Skeletal muscle tissue (tissue), 4 donors: Measurements from ENCODE around the gene RRP1B. TPM values are rescaled to one million over a fixed set of nuclear protein-coding genes. Genes with fewer than 3 reads are reported as not detected.

ENCODE experiments used
- H3K27ac ChIP-seq: one replicate; pipeline ENCODE4 v1.7.0; 2013; ENCODE audit warnings: mild to moderate bottlenecking, low read depth, low read length, inconsistent platforms
- H3K27me3 ChIP-seq, 3 donors: one replicate each; pipeline ENCODE4 v1.7.0; 2013; ENCODE audit warnings: low read length in 3 of 3; ENCODE audit not compliant: control insufficient read depth in 3 of 3, insufficient read depth in 3 of 3
- H3K36me3 ChIP-seq, 3 donors: one replicate each; pipeline ENCODE4 v1.7.0; 2013; ENCODE audit warnings: low read length in 3 of 3; ENCODE audit not compliant: control insufficient read depth in 3 of 3, insufficient read depth in 3 of 3
- H3K4me1 ChIP-seq, 3 donors: one replicate each; pipeline ENCODE4 v1.7.0; 2013; ENCODE audit warnings: low read length in 3 of 3, mild to moderate bottlenecking in 3 of 3; ENCODE audit not compliant: control insufficient read depth in 3 of 3, insufficient read depth in 3 of 3
- H3K4me3 ChIP-seq, 3 donors: one replicate each; pipeline ENCODE4 v1.7.0; 2013; ENCODE audit warnings: low read length in 3 of 3
- H3K9ac ChIP-seq, 3 donors: one replicate each; pipeline ENCODE4 v1.7.0; 2013; ENCODE audit warnings: low read length in 3 of 3, mild to moderate bottlenecking in 3 of 3, moderate library complexity in 2 of 3, low read depth in 1 of 3
- H3K9me3 ChIP-seq, 3 donors: one replicate each; pipeline ENCODE4 v1.7.0; 2013; ENCODE audit warnings: low read length in 3 of 3; ENCODE audit not compliant: control insufficient read depth in 3 of 3
- total RNA-seq: library from RNA; depleted of rRNA; stranded (reverse); fragments of >200 nt; gene quantifications from one replicate; pipeline ENCODE4 v1.2.3, GENCODE V29; 2014
- donor health status: Osteomylitis.

RRP1B gene
- total RNA-seq, 1 donor from 2014 or later = 13.6 TPM

- Histone ChIP-seq H3K9ac (no peak overlapping the region), H3K4me1 (no peaks in the 10 kb centered on the region), H3K27me3 (no peaks in the 10 kb centered on the region), H3K9me3 (no peaks in the 10 kb centered on the region), H3K4me3 (no peak overlapping the region), H3K36me3 (no peaks in the 10 kb centered on the region), H3K27ac (no peak overlapping the region)
These were observed 19.6 kb upstream of the RRP1B start for GRCh38 chr21:43639470-43640353.

- Histone ChIP-seq H3K4me3 (no peak overlapping the region), H3K9me3 (no peaks in the 10 kb centered on the region), H3K27ac (no peak overlapping the region), H3K36me3 (no peaks in the 10 kb centered on the region), H3K4me1 (no peaks in the 10 kb centered on the region), H3K9ac (no peak overlapping the region), H3K27me3 (no peaks in the 10 kb centered on the region)
These were observed 19.0 kb upstream of the RRP1B start for GRCh38 chr21:43640400-43640799.

GRCh38 chr21:43643193-43643592, 16.2 kb upstream of the RRP1B start:
- Histone ChIP-seq H3K9me3 (no peaks in the 10 kb centered on the region), H3K27ac (no peak overlapping the region), H3K9ac (no peak overlapping the region), H3K36me3 (no peaks in the 10 kb centered on the region), H3K27me3 (no peaks in the 10 kb centered on the region), H3K4me3 (no peak overlapping the region), H3K4me1 (peaks cover 0 to 5% (median 4%) of the 10 kb centered on the region in 3 donors)

GRCh38 chr21:43644071-43644470, 15.3 kb upstream of the RRP1B start:
- Histone ChIP-seq H3K9me3 (no peaks in the 10 kb centered on the region), H3K4me1 (peaks cover 0 to 5% (median 4%) of the 10 kb centered on the region in 3 donors), H3K4me3 (no peak overlapping the region), H3K36me3 (no peaks in the 10 kb centered on the region), H3K9ac (no peak overlapping the region), H3K27ac (no peak overlapping the region), H3K27me3 (no peaks in the 10 kb centered on the region)

- H3K9ac ChIP-seq = no peak overlapping the region
- no peaks in the 10 kb centered on the region for H3K36me3 ChIP-seq
- H3K9me3 ChIP-seq = no peaks in the 10 kb centered on the region
- H3K4me1 ChIP-seq = peaks cover 0 to 5% (median 4%) of the 10 kb centered on the region in 3 donors
- H3K27ac ChIP-seq = no peak overlapping the region
- H3K4me3 ChIP-seq = no peak overlapping the region
- H3K27me3 ChIP-seq = no peaks in the 10 kb centered on the region
These were observed 14.8 kb upstream of the RRP1B start for GRCh38 chr21:43644609-43645008.

GRCh38 chr21:43645136-43645891, 14.0 kb upstream of the RRP1B start:
- peak overlapping the region; percentile 53 for H3K27ac ChIP-seq
- no peaks in the 10 kb centered on the region for H3K36me3 ChIP-seq
- H3K4me1 ChIP-seq = peaks cover 0 to 5% (median 4%) of the 10 kb centered on the region in 3 donors
- no peaks in the 10 kb centered on the region for H3K9me3 ChIP-seq
- peak overlapping the region in 1 of 3 donors; percentile 28 for H3K9ac ChIP-seq
- no peak overlapping the region for H3K4me3 ChIP-seq
- H3K27me3 ChIP-seq = no peaks in the 10 kb centered on the region

- H3K27ac ChIP-seq = peak overlapping the region; percentile 53
- no peaks in the 10 kb centered on the region for H3K36me3 ChIP-seq
- no peak overlapping the region for H3K4me3 ChIP-seq
- no peaks in the 10 kb centered on the region for H3K27me3 ChIP-seq
- H3K9ac ChIP-seq = peak overlapping the region in 1 of 3 donors; percentile 28
- peaks cover 0 to 5% (median 4%) of the 10 kb centered on the region in 3 donors for H3K4me1 ChIP-seq
- no peaks in the 10 kb centered on the region for H3K9me3 ChIP-seq
These were observed 13.4 kb upstream of the RRP1B start for GRCh38 chr21:43645976-43646375.

- H3K36me3 ChIP-seq = no peaks in the 10 kb centered on the region
- H3K27ac ChIP-seq = no peak overlapping the region
- no peak overlapping the region for H3K9ac ChIP-seq
- no peak overlapping the region for H3K4me3 ChIP-seq
- H3K4me1 ChIP-seq = peaks cover 0 to 5% (median 4%) of the 10 kb centered on the region in 3 donors
- H3K9me3 ChIP-seq = no peaks in the 10 kb centered on the region
- H3K27me3 ChIP-seq = no peaks in the 10 kb centered on the region
These were observed 12.7 kb upstream of the RRP1B start for GRCh38 chr21:43646550-43647260.

GRCh38 chr21:43648171-43648570, 11.2 kb upstream of the RRP1B start:
- no peaks in the 10 kb centered on the region for H3K36me3 ChIP-seq

More at GRCh38 chr21:43648171-43648570, 11.2 kb upstream of the RRP1B start:
- no peak overlapping the region for H3K27ac ChIP-seq
- no peaks in the 10 kb centered on the region for H3K27me3 ChIP-seq
- no peak overlapping the region for H3K4me3 ChIP-seq
- H3K9ac ChIP-seq = no peak overlapping the region
- H3K4me1 ChIP-seq = peaks cover 0 to 5% (median 4%) of the 10 kb centered on the region in 3 donors
- no peaks in the 10 kb centered on the region for H3K9me3 ChIP-seq
